Ovary (tissue), 3 donors: Measurements from ENCODE around the gene ABCA13.

Experiments used
- CTCF ChIP-seq, 3 donors: fragments of 450-650 bp in 2 of 3; fragments of 200-600 bp in 1 of 3; IDR thresholded peaks; one replicate each; pipeline versions ENCODE4 v1.5.1 to v1.8.0; 2016 to 2022; ENCODE audit warnings: antibody characterized with exemption in 3 of 3, mild to moderate bottlenecking in 1 of 3
- POLR2A ChIP-seq: fragments of 450-650 bp; IDR thresholded peaks from one replicate; pipeline ENCODE4 v1.6.1; 2017; ENCODE audit warnings: antibody characterized with exemption, mild to moderate bottlenecking, moderate library complexity
- donor health status: DM: no; HTN: no; CAD: no.

GRCh38 chr7:48691788-48692187 is 520.5 kb downstream of the ABCA13 start:
- no peak for TF ChIP-seq CTCF (IDR thresholded peaks at IDR 0.05)
- no peak for TF ChIP-seq POLR2A
